ENCODE results near the gene PSMD4.

The PSMD4 gene

DNA sequence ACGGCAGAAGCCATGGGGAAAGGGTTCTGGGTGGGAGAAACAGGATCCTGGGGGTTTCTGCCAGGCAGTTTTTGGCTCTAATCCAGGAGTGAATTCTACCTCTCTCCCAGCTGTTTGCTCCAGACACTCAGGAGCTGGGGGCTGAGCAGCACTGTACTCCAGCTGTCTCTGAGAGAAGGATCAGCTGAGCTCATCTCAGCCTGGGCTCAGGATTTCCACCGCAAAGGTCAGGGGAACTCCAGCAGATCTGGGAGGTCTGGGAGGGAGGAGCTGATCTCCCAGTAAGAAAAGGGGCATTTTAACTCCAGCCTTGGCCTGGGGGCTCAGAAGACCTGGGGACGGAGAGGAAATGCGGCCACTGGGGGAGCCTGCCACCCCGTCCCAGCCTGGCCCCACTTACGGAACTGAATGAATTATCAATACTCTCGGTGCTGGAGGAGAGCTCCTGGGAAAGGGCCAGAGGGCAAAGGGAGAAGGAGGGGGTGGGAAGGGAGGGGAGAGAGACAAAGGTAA lies 55.3 kb downstream of the PSMD4 start:
- no peak for DNase-seq

DNA sequence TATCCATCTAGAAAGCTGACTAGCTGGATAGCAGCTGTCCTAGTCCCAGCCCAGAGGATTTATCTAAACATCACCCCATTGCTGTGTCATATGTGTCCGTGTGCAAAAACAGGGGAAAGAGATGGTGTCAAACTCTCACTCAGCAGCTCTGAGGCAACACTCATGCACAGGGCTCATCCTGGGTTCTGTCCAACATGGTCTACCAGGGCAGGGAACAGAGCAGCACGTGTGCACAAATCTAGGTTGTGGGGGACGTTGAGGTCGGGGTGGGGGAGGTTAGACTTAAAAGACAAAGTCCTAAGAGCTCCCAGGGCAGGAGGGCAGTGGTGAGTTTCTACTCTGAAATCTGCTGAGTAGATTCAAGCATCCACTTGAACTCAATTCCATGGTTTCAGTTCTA lies 56.5 kb downstream of the PSMD4 start:
- DNase-seq, result no peak

DNA sequence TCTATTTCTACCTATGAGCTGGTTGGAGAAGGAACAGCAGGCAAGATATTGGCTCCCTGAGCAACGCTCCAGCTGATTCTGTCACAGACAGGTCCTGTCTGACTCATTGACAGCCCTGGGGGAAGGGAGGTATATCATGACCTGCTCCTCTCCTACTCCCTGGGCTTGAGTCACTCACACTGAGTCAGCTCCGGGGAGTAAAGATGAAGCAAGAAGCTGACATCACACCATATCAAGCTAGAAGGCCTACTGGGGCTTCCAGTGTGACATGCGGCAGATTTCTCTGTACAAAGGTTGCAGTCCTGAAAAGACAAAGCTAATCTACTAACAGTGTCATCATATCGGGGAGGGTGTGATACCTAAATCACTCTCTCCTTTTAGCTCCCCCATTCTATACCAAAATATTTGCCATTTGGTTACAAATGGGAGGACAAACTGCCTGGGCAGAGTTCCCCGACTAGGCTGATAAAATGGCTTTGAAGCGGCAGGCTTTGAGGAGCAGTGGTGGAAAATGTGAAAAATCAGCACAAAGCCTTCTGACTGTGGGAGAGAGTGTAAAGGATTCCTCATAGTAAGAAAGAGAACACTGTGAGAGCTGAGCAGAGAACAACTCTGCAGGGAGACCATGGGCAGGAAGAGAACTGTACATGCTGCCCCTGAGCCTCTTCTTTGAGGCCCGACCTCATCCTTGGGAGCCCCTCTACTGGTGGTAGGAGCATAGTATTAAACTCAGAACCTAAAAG lies 57.2 kb downstream of the PSMD4 start:
- peak in 3 of 14 donors; percentile 23 to 65 (median 56) for DNase-seq

DNA sequence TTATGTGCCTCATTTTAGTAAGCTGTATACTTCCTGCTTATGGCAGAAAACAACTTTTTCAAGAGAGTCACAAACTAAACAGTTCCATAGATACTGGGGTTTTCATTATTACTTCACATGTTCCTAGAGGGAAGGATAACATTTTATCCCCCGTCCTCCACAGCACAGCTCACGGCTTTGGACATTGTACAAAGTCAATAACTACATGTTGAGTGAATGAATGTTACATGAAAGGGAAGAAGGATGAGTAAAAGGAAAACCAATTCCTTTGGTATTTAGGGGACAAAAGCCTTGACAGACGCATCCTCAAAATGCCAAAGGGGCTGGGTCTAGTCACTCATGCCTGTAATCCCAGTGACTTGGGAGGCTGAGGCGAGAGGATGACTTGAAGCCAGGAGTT lies 57.9 kb downstream of the PSMD4 start:
- no peak for DNase-seq

DNA sequence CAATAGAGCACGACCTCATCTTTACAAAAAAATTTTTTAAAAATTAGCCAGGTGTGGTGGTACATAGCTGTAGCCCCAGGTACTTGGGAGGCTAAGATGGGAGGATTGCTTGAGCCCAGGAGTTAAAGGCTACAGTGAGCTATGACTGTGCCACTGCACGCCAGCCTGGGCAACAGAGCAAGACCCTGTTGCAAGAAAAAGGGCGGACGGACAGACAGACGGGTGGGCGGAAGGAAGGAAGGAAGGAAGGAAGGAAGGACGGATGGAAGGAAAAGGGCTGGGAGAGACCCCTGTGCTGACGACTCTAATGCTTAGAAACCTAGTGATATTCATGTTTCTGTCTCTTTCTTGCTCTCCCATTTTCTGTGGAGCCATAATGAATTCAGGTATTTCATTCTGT lies 58.3 kb downstream of the PSMD4 start:
- no peak for DNase-seq

DNA sequence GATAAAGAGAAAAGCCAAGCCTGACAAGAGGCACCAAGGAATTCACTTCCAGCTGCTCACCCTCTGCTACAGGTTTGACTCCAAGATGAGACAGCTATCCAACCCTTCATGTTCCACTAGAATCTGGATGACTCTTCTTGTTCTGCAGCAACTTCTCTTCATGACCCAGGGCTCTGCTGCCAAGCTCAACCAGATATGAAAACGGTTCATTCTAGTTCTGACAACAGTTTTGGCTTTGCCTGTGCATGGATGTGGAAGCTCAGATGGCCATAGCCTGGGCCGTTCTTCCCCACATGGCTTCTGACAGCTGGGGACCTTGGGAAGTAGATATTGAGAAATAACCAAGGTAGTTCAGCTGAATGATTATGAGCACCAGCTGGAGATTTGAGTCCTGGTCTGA lies 59.0 kb downstream of the PSMD4 start:
- DNase-seq, result peak in 1 of 14 donors; percentile 26

DNA sequence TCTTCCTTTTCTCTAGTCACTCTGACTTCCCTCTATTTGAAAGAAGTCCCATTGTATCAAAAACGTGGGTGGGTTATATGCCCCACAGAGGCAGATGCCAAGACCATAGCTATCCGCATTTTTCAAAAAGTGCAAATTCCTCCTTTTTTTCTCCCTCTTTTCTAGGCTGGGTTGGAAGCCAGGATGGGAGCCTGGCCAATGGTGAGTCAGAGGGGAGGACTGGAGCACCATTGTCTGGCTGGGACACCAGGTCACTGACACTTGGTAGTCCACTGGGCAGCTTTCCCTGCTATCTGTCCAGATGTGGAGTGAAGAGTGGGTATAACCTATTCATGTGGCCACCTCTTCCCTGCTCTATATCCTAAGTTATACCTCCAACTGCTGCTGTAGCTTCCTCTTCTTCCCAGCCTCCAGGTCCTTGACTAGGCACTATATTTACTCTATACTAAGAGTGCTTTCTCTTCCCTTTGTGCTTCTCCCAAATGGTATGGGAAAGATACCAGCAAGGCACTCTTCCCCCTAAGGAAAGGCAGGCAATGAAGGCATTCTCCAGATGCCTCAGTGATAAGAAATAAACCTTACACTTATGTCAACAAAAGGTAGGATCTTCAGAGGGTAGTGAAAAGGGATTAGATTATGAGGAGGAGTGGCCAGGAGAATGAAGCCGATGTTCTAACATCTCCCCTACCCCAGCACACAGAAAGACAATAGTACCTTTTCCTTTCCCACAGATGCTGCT lies 59.8 kb downstream of the PSMD4 start:
- peak in 12 of 14 donors; percentile 19 to 88 (median 79) for DNase-seq

DNA sequence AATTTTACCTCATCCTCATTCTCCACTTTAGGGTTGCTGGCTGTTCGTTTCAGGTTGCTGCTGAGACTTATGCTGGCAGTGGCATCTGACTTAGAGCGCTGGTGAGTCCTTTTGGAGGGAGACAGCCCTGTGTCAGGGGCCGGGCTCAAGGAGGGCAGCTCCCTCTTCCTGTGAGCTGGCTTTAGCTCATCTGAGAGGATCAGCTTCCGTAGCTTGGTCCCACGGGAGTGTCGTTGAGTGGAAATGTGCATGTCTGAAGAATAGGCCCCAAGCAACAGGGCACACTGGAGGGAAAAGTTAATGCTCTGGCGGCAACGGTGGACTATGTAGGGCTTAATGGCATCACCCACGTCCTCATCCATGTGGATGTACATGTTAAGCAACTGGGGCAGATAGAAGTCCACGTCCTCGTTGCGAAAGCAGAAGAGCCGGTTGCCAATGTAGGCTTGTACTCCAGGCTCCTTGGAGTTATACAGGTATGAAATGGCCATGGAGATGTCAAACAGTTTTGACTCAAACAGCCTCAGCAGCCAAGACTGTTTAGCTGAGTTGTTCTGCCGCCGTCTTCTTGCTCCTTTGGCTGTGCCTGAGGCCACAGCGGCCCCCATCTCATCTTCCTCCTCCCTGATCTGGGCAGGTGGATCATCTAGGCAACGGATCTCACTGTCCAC lies 61.2 kb downstream of the PSMD4 start:
- no peak for DNase-seq
